ENCODE data around the gene VMO1. TPM values are rescaled to one million over a fixed set of nuclear protein-coding genes. Genes with fewer than 3 reads are reported as not detected.

Gene VMO1
- total RNA-seq, 1 donor from 2014 or later, result not detected

- no peak for DNase-seq (ENCODE audit: low spot score)
- Mint-ChIP-seq H3K27me3 (ENCODE audit: insufficient read depth) (peaks cover 25% of the 10 kb centered on the region), H3K9me3 (no peaks in the 10 kb centered on the region), H3K36me3 (ENCODE audit: low read depth) (no peaks in the 10 kb centered on the region), H3K4me3 (no peak within 1 kb of the TSS), H3K27ac (no peak within 1 kb of the TSS), H3K4me1 (ENCODE audit: low read depth) (peaks cover 13% of the 10 kb centered on the region)
- intact Hi-C loops (cut with micrococcal nuclease), result no loop called here
These were observed 14.5 kb downstream of the VMO1 start, which contains the start of gene TM4SF5 for GRCh38 chr17:4771519-4772234. Gene TM4SF5, plus strand, starts transcription at chr17:4771886. Its CDS starts 37 bp downstream, at chr17:4771923.

GRCh38 chr17:4769628-4770027 lies 16.5 kb downstream of the VMO1 start:
- H3K4me3 Mint-ChIP-seq, result no peak overlapping the region
- peaks cover 25% of the 10 kb centered on the region for H3K27me3 Mint-ChIP-seq (ENCODE audit: insufficient read depth)
- no peak overlapping the region for H3K27ac Mint-ChIP-seq
- H3K9me3 Mint-ChIP-seq, result no peaks in the 10 kb centered on the region
- peaks cover 13% of the 10 kb centered on the region for H3K4me1 Mint-ChIP-seq (ENCODE audit: low read depth)
- no peaks in the 10 kb centered on the region for H3K36me3 Mint-ChIP-seq (ENCODE audit: low read depth)
- intact Hi-C loops (cut with micrococcal nuclease), result no loop called here
- no peak for DNase-seq (ENCODE audit: low spot score)

- Mint-ChIP-seq H3K27me3 (ENCODE audit: insufficient read depth) (peaks cover 15% of the 10 kb centered on the region), H3K9me3 (no peaks in the 10 kb centered on the region), H3K4me1 (ENCODE audit: low read depth) (peaks cover 13% of the 10 kb centered on the region), H3K4me3 (no peak overlapping the region), H3K27ac (no peak overlapping the region), H3K36me3 (ENCODE audit: low read depth) (no peaks in the 10 kb centered on the region)
- intact Hi-C loops (cut with micrococcal nuclease), result no loop called here
- DNase-seq (ENCODE audit: low spot score), result no peak
These were observed 17.9 kb downstream of the VMO1 start for GRCh38 chr17:4768298-4768697.

- Mint-ChIP-seq H3K9me3 (no peaks in the 10 kb centered on the region), H3K27me3 (ENCODE audit: insufficient read depth) (peaks cover 11% of the 10 kb centered on the region), H3K27ac (no peak overlapping the region), H3K4me1 (ENCODE audit: low read depth) (peaks cover 10% of the 10 kb centered on the region), H3K4me3 (no peak overlapping the region), H3K36me3 (ENCODE audit: low read depth) (no peaks in the 10 kb centered on the region)
- intact Hi-C loops (cut with micrococcal nuclease), result no loop called here
- no peak for DNase-seq (ENCODE audit: low spot score)
These were observed 19.4 kb downstream of the VMO1 start for GRCh38 chr17:4766723-4767122.

GRCh38 chr17:4766201-4766600 lies 20.0 kb downstream of the VMO1 start:
- no peaks in the 10 kb centered on the region for H3K36me3 Mint-ChIP-seq (ENCODE audit: low read depth)
- H3K4me1 Mint-ChIP-seq (ENCODE audit: low read depth), result peaks cover 5% of the 10 kb centered on the region
- H3K9me3 Mint-ChIP-seq, result no peaks in the 10 kb centered on the region
- no peak overlapping the region for H3K4me3 Mint-ChIP-seq
- peaks cover 7% of the 10 kb centered on the region for H3K27me3 Mint-ChIP-seq (ENCODE audit: insufficient read depth)
- DNase-seq (ENCODE audit: low spot score), result no peak
- H3K27ac Mint-ChIP-seq, result no peak overlapping the region
- intact Hi-C loops (cut with micrococcal nuclease), result no loop called here

DNA sequence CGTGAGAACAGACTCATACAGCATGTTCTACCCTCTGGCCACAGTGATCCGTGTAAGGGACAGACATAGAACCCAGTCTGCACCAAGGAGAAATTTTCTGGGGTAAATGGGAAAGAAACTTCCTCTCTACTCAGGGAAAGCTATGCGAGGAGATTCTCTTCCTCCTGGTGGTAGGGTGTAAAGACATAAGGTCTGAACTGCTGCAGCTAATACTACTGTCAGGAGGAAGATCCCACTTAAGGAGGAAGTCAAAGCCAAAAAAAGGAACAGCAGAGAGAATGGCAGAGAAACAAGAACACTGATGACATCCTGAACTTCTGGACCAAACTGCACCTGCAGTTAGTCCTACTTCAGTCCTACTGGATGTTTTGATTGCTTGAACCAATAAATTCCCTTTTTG lies 21.6 kb downstream of the VMO1 start:
- DNase-seq (ENCODE audit: low spot score), result no peak
- Mint-ChIP-seq H3K9me3 (no peaks in the 10 kb centered on the region), H3K4me3 (no peak overlapping the region), H3K36me3 (ENCODE audit: low read depth) (no peaks in the 10 kb centered on the region), H3K27ac (no peak overlapping the region), H3K4me1 (ENCODE audit: low read depth) (no peaks in the 10 kb centered on the region), H3K27me3 (ENCODE audit: insufficient read depth) (peaks cover 4% of the 10 kb centered on the region)
- intact Hi-C loops (cut with micrococcal nuclease), result no loop called here

- peaks cover 13% of the 10 kb centered on the region for H3K27me3 Mint-ChIP-seq (ENCODE audit: insufficient read depth)
- H3K4me1 Mint-ChIP-seq (ENCODE audit: low read depth), result no peaks in the 10 kb centered on the region
- no peak overlapping the region for H3K4me3 Mint-ChIP-seq
- H3K27ac Mint-ChIP-seq, result no peak overlapping the region
- no peak for DNase-seq (ENCODE audit: low spot score)
- no peaks in the 10 kb centered on the region for H3K9me3 Mint-ChIP-seq
- intact Hi-C loops (cut with micrococcal nuclease), result no loop called here
- no peaks in the 10 kb centered on the region for H3K36me3 Mint-ChIP-seq (ENCODE audit: low read depth)
These were observed 26.4 kb downstream of the VMO1 start for GRCh38 chr17:4759776-4760236.

DNA sequence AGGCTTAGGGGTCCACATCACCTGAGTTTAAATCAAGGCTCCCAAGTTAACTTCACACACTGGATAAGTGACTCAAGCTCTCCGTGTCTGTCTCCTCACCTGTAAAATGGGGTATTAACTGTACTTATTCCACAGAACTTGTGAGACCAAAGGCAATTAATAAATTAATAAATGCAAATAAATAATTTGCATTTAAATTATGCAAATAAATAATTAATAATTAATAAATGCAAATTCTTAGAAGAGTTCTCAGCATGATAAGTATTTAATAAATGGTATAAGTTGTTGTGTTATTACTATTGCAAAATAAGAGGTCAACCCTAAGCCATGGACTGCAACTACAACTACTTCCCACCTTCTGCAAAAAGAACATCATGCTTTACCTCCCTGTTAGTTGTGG lies 32.8 kb downstream of the VMO1 start:
- Mint-ChIP-seq H3K4me3 (no peak overlapping the region), H3K27me3 (ENCODE audit: insufficient read depth) (peaks cover 26% of the 10 kb centered on the region)

DNA sequence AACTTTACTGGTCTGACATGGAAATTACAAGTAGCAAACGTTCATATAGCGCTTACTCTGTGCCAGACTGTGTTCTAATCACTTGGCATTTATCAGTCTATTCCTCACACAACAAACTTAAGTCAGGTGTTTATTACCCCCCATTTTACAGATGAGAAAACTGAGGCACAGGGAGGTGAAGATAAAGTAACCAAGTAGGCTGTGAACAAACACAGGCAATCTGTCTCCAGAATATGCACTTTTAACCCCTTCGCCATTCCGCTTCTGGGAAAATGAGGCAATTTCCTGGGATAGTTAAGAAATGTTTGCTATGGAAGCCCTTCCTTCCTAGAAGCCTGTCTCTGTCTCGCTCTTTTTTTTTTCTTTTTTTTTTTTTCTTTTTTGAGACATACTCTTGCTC lies 34.2 kb downstream of the VMO1 start:
- H3K27ac Mint-ChIP-seq, result no peak overlapping the region
- no peak overlapping the region for H3K4me3 Mint-ChIP-seq
- H3K36me3 Mint-ChIP-seq (ENCODE audit: low read depth), result no peaks in the 10 kb centered on the region
- intact Hi-C loops (cut with micrococcal nuclease), result no loop called here
- peaks cover 16% of the 10 kb centered on the region for H3K4me1 Mint-ChIP-seq (ENCODE audit: low read depth)
- H3K9me3 Mint-ChIP-seq, result no peaks in the 10 kb centered on the region
- peaks cover 17% of the 10 kb centered on the region for H3K27me3 Mint-ChIP-seq (ENCODE audit: insufficient read depth)
- no peak for DNase-seq (ENCODE audit: low spot score)

More for the DNA sequence above, 32.8 kb downstream of the VMO1 start:
- no peak for DNase-seq (ENCODE audit: low spot score)
- Mint-ChIP-seq H3K9me3 (no peaks in the 10 kb centered on the region), H3K4me1 (ENCODE audit: low read depth) (peaks cover 6% of the 10 kb centered on the region), H3K36me3 (ENCODE audit: low read depth) (no peaks in the 10 kb centered on the region), H3K27ac (no peak overlapping the region)
- intact Hi-C loops (cut with micrococcal nuclease), result no loop called here

GRCh38 chr17:4750606-4751005 lies 35.6 kb downstream of the VMO1 start:
- H3K4me1 Mint-ChIP-seq (ENCODE audit: low read depth), result peaks cover 21% of the 10 kb centered on the region
- H3K27me3 Mint-ChIP-seq (ENCODE audit: insufficient read depth), result peaks cover 17% of the 10 kb centered on the region
- H3K27ac Mint-ChIP-seq, result no peak overlapping the region
- H3K4me3 Mint-ChIP-seq, result no peak overlapping the region
- intact Hi-C loops (cut with micrococcal nuclease), result no loop called here
- no peak for DNase-seq (ENCODE audit: low spot score)
- no peaks in the 10 kb centered on the region for H3K9me3 Mint-ChIP-seq
- no peaks in the 10 kb centered on the region for H3K36me3 Mint-ChIP-seq (ENCODE audit: low read depth)

DNA sequence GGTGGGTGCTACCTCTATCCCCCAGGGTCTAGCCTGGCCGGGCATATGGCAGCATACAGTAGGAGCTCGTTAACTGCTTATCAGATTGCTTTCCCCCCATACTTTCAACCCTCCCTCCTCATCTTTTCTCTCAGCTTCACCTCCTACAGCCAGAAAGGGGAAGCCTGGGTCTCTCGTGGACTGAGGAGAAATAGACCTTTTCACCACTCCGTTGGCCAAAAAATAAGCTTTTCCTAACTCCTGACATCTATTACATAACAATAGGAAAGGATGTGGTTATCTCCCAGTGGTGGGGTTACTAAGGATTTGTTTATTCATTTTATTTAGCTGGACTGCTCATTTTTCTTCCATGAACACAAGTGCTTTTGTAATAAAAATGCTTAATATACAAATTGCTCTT lies 37.5 kb downstream of the VMO1 start:
- no peak overlapping the region for H3K27ac Mint-ChIP-seq
- H3K4me3 Mint-ChIP-seq, result peak overlapping the region; percentile 17
- intact Hi-C loops (cut with micrococcal nuclease), result no loop called here
- H3K4me1 Mint-ChIP-seq (ENCODE audit: low read depth), result peaks cover 21% of the 10 kb centered on the region
- no peaks in the 10 kb centered on the region for H3K9me3 Mint-ChIP-seq
- peaks cover 13% of the 10 kb centered on the region for H3K27me3 Mint-ChIP-seq (ENCODE audit: insufficient read depth)
- H3K36me3 Mint-ChIP-seq (ENCODE audit: low read depth), result no peaks in the 10 kb centered on the region
- no peak for DNase-seq (ENCODE audit: low spot score)

- Mint-ChIP-seq H3K4me3 (peak overlapping the region; percentile 72), H3K9me3 (no peaks in the 10 kb centered on the region), H3K27me3 (ENCODE audit: insufficient read depth) (peaks cover 13% of the 10 kb centered on the region), H3K4me1 (ENCODE audit: low read depth) (peaks cover 21% of the 10 kb centered on the region), H3K36me3 (ENCODE audit: low read depth) (no peaks in the 10 kb centered on the region), H3K27ac (peak overlapping the region; percentile 81)
- intact Hi-C loops (cut with micrococcal nuclease), result no loop called here
- peak; percentile 47 for DNase-seq (ENCODE audit: low spot score)
These were observed 38.3 kb downstream of the VMO1 start for GRCh38 chr17:4747847-4748246.

- intact Hi-C loops (cut with micrococcal nuclease), result no loop called here
- H3K4me3 Mint-ChIP-seq, result no peak overlapping the region
- H3K4me1 Mint-ChIP-seq (ENCODE audit: low read depth), result peaks cover 21% of the 10 kb centered on the region
- H3K27ac Mint-ChIP-seq, result no peak overlapping the region
- DNase-seq (ENCODE audit: low spot score), result no peak
- peaks cover 20% of the 10 kb centered on the region for H3K27me3 Mint-ChIP-seq (ENCODE audit: insufficient read depth)
- H3K36me3 Mint-ChIP-seq (ENCODE audit: low read depth), result no peaks in the 10 kb centered on the region
- no peaks in the 10 kb centered on the region for H3K9me3 Mint-ChIP-seq
These were observed 40.9 kb downstream of the VMO1 start for GRCh38 chr17:4744999-4745969.

All from activated T-helper 1 cell treated with anti-CD3 and anti-CD28 coated beads, Interleukin-12 subunit alpha, Interleukin-12 subunit beta, Interleukin-2, Interleukin-4 antibody, amounts not matched to agents 30 ng/mL and 10 ng/mL and 1 ng/mL, durations not matched to agents 14 hours and 24 hours and 36 hours (primary cell).